ENCODE measurements around the gene GLE1. TPM values are rescaled to one million over a fixed set of nuclear protein-coding genes. Genes with fewer than 3 reads are reported as not detected.
"Not testable (repeated sequence)": the region's sequence is repeated elsewhere in the genome, so short reads cannot be mapped to it uniquely, and the experiment has no call there.

The GLE1 gene
- total RNA-seq, 1 experiment from 2014 or later, result 45.0 TPM

DNA sequence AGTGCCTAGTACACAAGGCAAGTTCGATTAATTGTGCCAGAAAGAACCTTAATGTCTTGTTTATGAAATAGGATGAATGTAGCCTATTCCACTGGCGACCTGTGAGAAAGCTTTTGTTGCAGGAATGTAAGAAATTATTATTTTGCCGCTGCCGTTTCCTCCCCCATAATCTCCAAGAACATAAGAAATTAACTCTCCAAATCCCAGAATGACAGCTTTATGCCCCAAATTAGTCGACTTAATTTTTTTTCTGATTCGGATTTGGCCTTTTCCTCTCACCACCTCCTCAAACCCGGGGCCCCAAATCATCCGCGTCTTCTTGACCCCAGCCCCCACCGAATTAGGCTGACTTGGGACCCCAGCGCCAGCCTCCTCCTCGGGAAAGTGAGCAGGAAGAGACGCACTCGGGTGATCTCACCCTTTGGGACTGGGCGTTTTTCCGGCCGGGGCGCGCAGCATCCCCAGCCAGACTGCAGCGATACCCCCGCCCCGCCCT, 47.2 kb downstream of the GLE1 start:
- no peak for DNase-seq (ENCODE audit: low read depth)

DNA sequence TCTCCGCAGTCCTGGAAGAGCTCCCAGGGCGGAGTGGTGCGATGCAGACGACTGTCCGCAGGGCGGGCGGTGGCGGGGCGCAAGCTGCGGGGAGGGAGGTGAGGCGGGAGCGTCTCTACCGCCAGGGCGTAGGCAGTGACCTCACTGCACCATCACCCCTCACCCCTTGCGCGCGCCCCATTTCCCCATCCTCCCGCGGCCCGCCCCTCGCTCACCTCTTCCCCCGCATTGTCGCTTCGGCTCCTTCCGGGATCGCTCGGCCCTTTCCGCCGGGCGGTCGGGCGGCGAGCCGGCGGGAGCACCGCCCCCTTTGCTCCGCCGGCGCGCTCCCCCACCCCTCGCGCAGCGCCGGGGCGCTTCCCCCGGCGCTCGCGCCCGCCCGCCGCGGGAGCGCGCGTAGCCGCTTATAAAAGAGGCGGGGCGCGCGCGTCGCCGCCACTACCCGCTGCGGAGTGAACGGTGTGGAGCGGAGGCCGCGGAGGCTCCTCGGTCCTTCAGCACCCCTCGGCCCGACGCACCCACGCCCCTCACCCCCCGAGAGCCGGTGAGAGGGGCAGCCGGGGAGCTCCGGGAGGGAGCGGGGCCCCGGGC, 47.7 kb downstream of the GLE1 start, which contains the start of gene SPTAN1:
TSS of gene SPTAN1 (plus strand) at position 435 of the 591 bp plus-strand sequence. CDS start 14,154 bp downstream, outside the sequence.
- DNase-seq (ENCODE audit: low read depth), result peak; percentile 89

- DNase-seq (ENCODE audit: low read depth), result peak; percentile 40
These were observed 48.4 kb downstream of the GLE1 start for GRCh38 chr9:128552744-128553440.

DNA sequence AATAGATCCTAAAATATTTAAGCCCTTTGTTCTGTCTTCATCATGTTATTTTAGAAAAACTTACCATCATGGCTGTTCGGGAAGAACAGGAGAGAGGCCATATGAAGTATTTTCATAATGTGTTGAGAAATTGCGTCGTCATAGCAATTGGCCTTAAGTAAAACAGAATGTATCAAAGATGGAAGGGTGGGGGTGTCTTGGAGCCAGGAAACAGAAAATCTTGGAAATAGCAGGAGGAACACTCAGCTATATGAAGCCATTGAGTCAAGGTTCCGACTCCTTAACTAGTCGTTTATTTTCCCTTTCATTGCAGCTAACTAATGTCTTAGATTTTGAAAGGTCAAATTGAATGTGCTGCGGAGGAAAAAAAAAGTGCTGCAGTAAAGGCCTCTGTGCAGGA, 49.2 kb downstream of the GLE1 start:
- DNase-seq (ENCODE audit: low read depth), result peak; percentile 27

- peak; percentile 78 for DNase-seq (ENCODE audit: low read depth)
These were observed 49.8 kb downstream of the GLE1 start for GRCh38 chr9:128554155-128554862.

DNA sequence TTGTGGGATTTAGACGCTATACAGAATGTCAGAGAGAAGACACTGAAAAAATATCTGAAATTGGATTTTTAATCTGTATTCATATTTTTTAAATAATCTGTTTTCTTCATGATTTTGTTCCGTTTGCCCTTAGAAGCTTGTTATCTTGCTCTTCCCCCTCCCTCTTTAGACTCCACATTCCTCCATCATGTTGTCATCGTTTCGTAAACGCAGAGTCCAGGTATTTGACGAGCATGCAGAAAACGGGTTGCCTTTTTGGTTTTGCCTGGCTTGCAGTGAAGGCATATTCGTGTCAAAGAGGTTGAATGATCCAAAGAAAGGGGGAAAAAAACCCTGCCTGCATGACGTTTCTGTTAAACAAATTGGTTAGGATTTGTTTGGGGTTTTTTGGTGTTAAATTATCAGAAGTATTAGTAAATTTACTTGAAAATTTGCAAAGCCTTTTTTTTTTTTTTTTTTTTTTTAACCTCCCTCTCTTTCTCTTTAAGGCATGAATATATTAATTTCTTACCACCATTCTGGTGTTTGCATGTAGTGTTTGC, 50.7 kb downstream of the GLE1 start:
- DNase-seq (ENCODE audit: low read depth), result peak; percentile 62

GRCh38 chr9:128556276-128556675, 51.8 kb downstream of the GLE1 start:
- DNase-seq (ENCODE audit: low read depth), result no peak

- no peak for DNase-seq (ENCODE audit: low read depth)
These were observed 52.6 kb downstream of the GLE1 start for GRCh38 chr9:128556926-128557634.

DNA sequence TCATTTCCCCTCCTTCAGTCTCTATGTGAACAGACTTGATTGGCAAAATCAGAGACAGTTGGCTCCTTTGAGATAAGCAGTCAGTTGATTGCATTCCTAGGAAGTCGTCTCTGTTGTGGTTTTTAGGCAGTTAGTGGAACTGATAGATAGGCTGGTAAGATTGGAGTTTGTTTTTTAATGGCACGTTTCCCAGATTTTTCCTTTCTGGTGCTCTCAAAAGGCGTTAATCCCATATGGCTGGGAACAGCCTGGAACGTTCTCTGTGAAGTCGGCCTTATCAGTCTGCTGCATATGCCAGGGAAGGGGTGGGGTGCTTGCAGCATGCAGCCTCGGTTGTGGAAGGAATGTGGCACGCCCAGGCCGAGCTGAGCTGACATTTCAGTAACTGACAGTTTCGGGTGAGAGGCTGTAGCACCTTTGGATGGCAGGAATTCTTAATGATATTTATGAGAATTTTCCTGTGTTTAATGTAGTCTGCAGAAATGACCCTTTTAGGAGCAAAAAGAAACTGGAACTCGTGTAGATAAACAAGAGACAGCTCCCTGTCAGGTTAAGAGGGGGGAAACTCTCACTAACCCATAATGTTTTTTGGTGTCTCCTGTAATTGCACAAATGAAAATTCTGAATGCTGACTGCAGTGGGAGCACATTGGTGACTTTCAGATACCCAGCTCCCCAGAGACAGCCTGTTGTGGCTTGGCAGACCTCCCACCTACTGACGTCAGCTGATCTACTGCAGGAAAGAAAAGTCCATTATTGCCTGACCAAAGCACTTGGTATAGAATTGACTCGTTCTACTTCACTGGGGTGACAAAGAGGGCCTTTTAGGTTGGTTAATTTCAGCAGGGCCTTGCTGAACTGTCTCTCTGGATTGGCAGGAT, 54.2 kb downstream of the GLE1 start:
- DNase-seq (ENCODE audit: low read depth), result peak; percentile 93

GRCh38 chr9:128565578-128565977, 61.1 kb downstream of the GLE1 start:
- DNase-seq (ENCODE audit: low read depth), result no peak

DNA sequence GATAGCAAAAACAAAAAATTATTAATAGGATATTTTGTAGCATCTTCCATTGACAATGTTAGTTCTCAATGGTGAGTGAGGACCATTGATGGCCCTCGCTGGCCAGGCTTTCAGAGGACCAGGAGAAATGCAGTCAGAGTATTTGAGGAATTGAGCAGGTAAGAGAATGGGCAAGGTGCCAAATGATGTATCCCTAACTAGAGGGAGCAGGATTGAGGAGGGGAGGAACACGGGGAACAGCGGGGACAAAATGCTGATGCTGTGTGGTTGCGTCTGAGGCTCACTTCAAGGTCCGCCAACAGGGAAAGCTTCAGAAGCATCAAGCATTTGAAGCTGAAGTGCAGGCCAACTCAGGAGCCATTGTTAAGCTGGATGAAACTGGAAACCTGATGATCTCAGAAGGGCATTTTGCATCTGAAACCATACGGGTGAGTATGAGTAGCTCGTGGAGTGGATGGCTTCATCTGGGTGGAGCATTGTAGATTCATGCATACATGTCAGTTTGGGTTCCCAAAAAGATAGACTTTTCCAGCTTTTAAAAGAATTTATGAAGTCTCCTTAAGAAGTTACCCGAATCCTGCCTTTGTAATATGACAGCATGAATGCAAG, 64.1 kb downstream of the GLE1 start:
- no peak for DNase-seq (ENCODE audit: low read depth)

DNA sequence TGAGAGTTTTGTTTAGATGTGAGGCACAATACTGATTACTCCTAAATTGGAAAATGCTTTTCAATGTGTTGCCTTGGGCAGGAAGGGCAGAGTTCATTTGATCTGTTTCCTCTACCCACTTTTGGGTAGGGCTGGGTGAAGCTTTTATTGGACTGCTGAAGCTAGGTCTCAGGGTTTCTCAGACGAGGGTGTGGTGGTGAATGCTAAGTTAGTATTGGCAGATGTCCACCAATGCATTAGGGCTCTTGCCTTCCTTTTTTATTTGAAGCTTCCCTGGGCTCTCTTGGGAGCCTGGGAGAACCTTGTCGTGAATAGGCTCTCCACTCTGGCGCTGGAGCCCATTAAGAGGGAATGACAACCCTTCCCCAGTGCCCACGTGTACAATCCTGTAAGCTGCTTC, 71.0 kb downstream of the GLE1 start:
- no peak for DNase-seq (ENCODE audit: low read depth)

GRCh38 chr9:128575916-128576315, 71.4 kb downstream of the GLE1 start:
- DNase-seq (ENCODE audit: low read depth), result no peak

DNA sequence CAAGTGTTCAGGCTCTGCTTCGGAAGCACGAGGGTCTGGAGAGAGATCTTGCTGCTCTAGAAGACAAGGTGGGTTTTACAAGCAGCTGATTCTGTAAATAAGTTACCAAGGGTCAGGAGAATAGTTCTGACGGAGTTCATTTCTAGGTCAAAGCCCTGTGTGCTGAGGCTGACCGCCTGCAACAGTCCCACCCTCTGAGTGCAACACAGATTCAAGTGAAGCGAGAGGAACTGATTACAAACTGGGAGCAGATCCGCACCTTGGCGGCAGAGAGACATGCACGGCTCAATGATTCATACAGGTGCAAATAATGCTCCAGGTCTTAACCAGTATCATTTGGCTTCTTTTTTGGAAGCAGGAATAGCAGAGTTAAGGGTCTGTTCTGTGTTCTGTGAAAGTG, 72.7 kb downstream of the GLE1 start:
- no peak for DNase-seq (ENCODE audit: low read depth)

GRCh38 chr9:128579194-128579593, 74.7 kb downstream of the GLE1 start:
- DNase-seq (ENCODE audit: low read depth), result no peak

DNA sequence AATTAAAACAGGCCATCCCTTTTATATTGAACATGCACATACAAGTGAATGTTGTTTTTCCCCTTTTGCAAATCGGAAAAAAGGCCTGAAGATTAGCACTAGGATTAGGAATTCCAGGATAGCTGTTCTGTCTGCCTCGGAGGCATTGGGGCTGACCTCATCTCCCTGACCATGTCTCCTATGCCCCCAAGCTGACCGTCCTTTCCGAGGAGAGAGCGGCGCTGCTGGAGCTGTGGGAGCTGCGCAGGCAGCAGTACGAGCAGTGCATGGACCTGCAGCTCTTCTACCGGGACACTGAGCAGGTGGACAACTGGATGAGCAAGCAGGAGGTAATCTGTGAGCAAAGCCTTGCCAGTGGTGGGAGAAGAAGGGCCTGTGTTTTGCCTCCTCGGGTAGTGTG, 76.2 kb downstream of the GLE1 start:
- no peak for DNase-seq (ENCODE audit: low read depth)

DNA sequence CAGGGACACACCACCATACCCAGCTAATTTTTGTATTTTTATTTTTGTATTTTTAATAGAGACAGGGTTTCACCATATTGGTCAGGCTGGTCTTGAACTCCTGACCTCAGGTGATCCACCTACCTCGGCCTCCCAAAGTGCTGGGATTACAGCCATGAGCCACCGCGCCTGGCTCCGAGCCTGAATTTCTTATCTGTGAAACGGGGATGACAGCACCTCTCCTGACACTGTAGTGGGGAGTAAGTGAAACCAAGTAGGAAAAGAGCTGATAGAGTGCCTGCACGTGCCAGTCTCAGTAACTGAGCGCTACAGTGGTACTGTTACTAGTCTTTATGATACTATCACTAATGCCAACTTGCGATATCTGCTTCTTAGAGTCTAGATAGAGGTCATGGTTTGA, 80.6 kb downstream of the GLE1 start:
- DNase-seq (ENCODE audit: low read depth), result not testable (repeated sequence)

DNA sequence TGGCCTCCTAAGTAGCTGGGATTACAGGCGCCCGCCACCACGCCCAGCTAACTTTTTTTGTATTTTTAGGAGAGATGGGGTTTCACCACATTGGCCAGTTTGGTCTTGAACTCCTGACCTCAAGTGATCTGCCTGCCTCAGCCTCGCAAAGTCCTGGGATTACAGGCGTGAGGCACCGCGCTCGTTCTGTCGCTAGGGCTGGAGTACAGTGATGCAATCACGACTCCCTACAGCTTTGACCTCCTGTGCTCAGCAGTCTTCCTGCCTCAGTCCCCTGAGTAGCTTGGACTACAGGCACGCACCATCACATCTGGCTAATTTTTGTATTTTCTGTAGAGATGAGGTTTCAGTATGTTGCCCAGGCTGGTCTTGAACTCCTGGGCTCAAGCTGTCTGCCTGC, 82.4 kb downstream of the GLE1 start:
- DNase-seq (ENCODE audit: low read depth), result not testable (repeated sequence)

- DNase-seq (ENCODE audit: low read depth), result no peak
These were observed 82.9 kb downstream of the GLE1 start for GRCh38 chr9:128587453-128587852.

Data from HT1080 (cell line).